Smooth muscle cell (in vitro differentiated cells): Measurements from ENCODE around the gene ANKRD44. TPM values are rescaled to one million over a fixed set of nuclear protein-coding genes. Genes with fewer than 3 reads are reported as not detected.

Experiments
- DNase-seq: peaks from one replicate; lab custom pipeline; 2025; ENCODE audit not compliant: unreplicated experiment; lab: John Stamatoyannopoulos, UW
- H2AFZ ChIP-seq: fragments of 200-600 bp; sonication (generic); 2 replicates; pipeline ENCODE4 v1.6.0; 2016; ENCODE audit warnings: antibody characterized with exemption, low read depth, mild to moderate bottlenecking
- H3F3A ChIP-seq: fragments of 200-600 bp; sonication (generic); 2 replicates; pipeline ENCODE4 v1.6.0; 2017; ENCODE audit warnings: antibody characterized with exemption, low read depth
- H3K27ac ChIP-seq: fragments of 200-600 bp; sonication (generic); 2 replicates; pipeline ENCODE4 v1.5.1; 2016; ENCODE audit warnings: low read depth, mild to moderate bottlenecking
- H3K27me3 ChIP-seq: fragments of 200-600 bp; sonication (generic); 2 replicates; pipeline ENCODE4 v1.6.1; 2016; ENCODE audit warnings: low read depth, mild to moderate bottlenecking
- H3K36me3 ChIP-seq: fragments of 200-600 bp; sonication (generic); 2 replicates; pipeline ENCODE4 v1.5.1; 2016; ENCODE audit warnings: low read depth
- H3K4me1 ChIP-seq: fragments of 200-600 bp; sonication (generic); 2 replicates; pipeline ENCODE4 v1.5.1; 2016; ENCODE audit warnings: low read depth
- H3K4me2 ChIP-seq: fragments of 200-600 bp; sonication (generic); 2 replicates; pipeline ENCODE4 v1.6.0; 2016; ENCODE audit warnings: mild to moderate bottlenecking
- H3K4me3 ChIP-seq: fragments of 200-600 bp; sonication (generic); 2 replicates; pipeline ENCODE4 v1.5.1; 2016; ENCODE audit warnings: mild to moderate bottlenecking
- H3K79me2 ChIP-seq: fragments of 200-600 bp; sonication (generic); 2 replicates; pipeline ENCODE4 v1.6.0; 2016; ENCODE audit warnings: low read depth, mild to moderate bottlenecking
- H3K9ac ChIP-seq: fragments of 200-600 bp; sonication (generic); 2 replicates; pipeline ENCODE4 v1.6.0; 2016; ENCODE audit warnings: low read depth
- H3K9me3 ChIP-seq: fragments of 200-600 bp; sonication (generic); replicated peaks from 2 replicates; pipeline ENCODE4 v1.5.1; 2016; ENCODE audit warnings: low read depth
- H4K20me1 ChIP-seq: fragments of 200-600 bp; sonication (generic); 2 replicates; pipeline ENCODE4 v1.6.0; 2016; ENCODE audit warnings: low read depth
- WGBS: methylation state at CpG from one replicate; pipeline ENCODE4 v1.1.7; 2016; ENCODE audit warnings: low lambda C conversion rate; 5-methylcytosine and 5-hydroxymethylcytosine counted together
- polyA plus RNA-seq: library from polyadenylated mRNA; unstranded; fragments of >200 nt; fragmentation: Nextera tagmentation; extraction: Ambion mirVana; gene quantifications from 2 replicates; pipeline ENCODE4 v1.2.1, GENCODE V29; 2016
- total RNA-seq: library from RNA; depleted of rRNA; stranded (reverse); fragments of >200 nt; gene quantifications from 2 replicates; pipeline ENCODE4 v1.2.3, GENCODE V29; 2014
- TF ChIP-seq, protein P1 (sequence below): fragments of 200-600 bp; sonication (generic); IDR thresholded peaks from 2 replicates; pipeline ENCODE4 v1.5.1; 2017; ENCODE audit warnings: borderline replicate concordance, mild to moderate bottlenecking, antibody characterized with exemption; ENCODE audit not compliant: insufficient read depth, poor library complexity, severe bottlenecking

Gene ANKRD44
- total and polyA plus RNA-seq, 2 experiments from 2014 or later = 3.6 to 5.5 TPM

- no peaks in the 10 kb centered on the region for H3F3A ChIP-seq
- no peak overlapping the region for H2AFZ ChIP-seq
- H3K27ac ChIP-seq = no peak overlapping the region
- no peaks in the 10 kb centered on the region for H4K20me1 ChIP-seq
- H3K27me3 ChIP-seq = no peaks in the 10 kb centered on the region
- DNase-seq = no peak
- no peak overlapping the region for H3K9ac ChIP-seq
- no peaks in the 10 kb centered on the region for H3K9me3 ChIP-seq
- no peaks in the 10 kb centered on the region for H3K79me2 ChIP-seq
- TF ChIP-seq, protein P1, sequence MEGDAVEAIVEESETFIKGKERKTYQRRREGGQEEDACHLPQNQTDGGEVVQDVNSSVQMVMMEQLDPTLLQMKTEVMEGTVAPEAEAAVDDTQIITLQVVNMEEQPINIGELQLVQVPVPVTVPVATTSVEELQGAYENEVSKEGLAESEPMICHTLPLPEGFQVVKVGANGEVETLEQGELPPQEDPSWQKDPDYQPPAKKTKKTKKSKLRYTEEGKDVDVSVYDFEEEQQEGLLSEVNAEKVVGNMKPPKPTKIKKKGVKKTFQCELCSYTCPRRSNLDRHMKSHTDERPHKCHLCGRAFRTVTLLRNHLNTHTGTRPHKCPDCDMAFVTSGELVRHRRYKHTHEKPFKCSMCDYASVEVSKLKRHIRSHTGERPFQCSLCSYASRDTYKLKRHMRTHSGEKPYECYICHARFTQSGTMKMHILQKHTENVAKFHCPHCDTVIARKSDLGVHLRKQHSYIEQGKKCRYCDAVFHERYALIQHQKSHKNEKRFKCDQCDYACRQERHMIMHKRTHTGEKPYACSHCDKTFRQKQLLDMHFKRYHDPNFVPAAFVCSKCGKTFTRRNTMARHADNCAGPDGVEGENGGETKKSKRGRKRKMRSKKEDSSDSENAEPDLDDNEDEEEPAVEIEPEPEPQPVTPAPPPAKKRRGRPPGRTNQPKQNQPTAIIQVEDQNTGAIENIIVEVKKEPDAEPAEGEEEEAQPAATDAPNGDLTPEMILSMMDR = no peak
- no peaks in the 10 kb centered on the region for H3K36me3 ChIP-seq
- no peak overlapping the region for H3K4me3 ChIP-seq
- 86% methylated on average over 2 of the region's 2 CpGs for WGBS
- H3K4me1 ChIP-seq = no peaks in the 10 kb centered on the region
- no peak overlapping the region for H3K4me2 ChIP-seq
Observed at GRCh38 chr2:197239434-197239833, 71.1 kb downstream of the ANKRD44 start.

DNA sequence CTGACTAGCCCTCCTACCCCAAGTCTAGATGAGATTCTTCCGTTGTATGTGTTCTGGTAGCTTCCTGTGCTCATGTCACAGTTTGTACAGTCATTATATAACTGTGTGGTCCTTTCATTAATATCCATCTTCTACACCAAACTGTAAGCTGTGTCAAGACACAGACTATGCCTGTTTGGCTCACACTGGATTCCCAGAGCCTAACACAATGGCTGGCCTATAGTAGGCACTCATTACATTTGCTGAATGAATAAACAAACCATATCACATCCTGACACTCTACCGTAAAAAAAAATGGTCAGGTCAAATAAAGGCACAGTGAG is 72.6 kb downstream of the ANKRD44 start:
- Histone ChIP-seq H4K20me1 (no peaks in the 10 kb centered on the region), H3K4me2 (no peak overlapping the region), H3K36me3 (no peaks in the 10 kb centered on the region), H3K27ac (no peak overlapping the region), H3F3A (no peaks in the 10 kb centered on the region), H3K4me1 (no peaks in the 10 kb centered on the region), H3K9ac (no peak overlapping the region), H3K79me2 (no peaks in the 10 kb centered on the region), H3K4me3 (no peak overlapping the region), H3K9me3 (no peaks in the 10 kb centered on the region), H3K27me3 (no peaks in the 10 kb centered on the region), H2AFZ (no peak overlapping the region)
- DNase-seq = no peak
- TF ChIP-seq, protein P1 = no peak
- 96% methylated on average over 2 of the region's 2 CpGs for WGBS

GRCh38 chr2:197237291-197238042 is 73.1 kb downstream of the ANKRD44 start:
- Histone ChIP-seq H3K9ac (no peak overlapping the region), H3K4me3 (no peak overlapping the region), H3K79me2 (no peaks in the 10 kb centered on the region), H3F3A (no peaks in the 10 kb centered on the region), H3K36me3 (no peaks in the 10 kb centered on the region), H3K9me3 (no peaks in the 10 kb centered on the region), H4K20me1 (no peaks in the 10 kb centered on the region), H3K4me2 (no peak overlapping the region), H3K4me1 (no peaks in the 10 kb centered on the region), H3K27ac (no peak overlapping the region), H3K27me3 (no peaks in the 10 kb centered on the region), H2AFZ (no peak overlapping the region)
- TF ChIP-seq, protein P1 = no peak
- no peak for DNase-seq
- 92% methylated on average over 8 of the region's 8 CpGs for WGBS

DNA sequence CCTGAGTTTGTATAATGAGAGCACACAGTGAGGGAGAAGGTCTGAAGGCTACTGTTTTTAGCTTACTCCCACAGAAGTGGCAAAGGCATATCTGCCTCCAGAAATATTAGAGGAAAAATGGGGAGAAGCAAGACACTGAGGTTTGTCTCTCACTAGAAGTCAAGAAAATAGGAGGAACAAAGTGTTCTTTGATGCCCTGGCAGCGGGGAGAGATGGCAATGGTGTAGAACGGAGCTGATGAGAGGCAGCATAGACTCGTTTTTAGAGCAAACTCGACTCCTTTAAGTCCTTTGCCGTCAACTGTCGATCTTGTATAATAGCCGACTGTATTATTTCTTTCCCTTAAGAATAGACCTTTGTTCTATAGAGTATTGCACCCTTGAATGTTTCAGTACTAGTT is 73.8 kb downstream of the ANKRD44 start:
- no peak overlapping the region for H2AFZ ChIP-seq
- DNase-seq = no peak
- H3K9me3 ChIP-seq = no peaks in the 10 kb centered on the region
- H3K9ac ChIP-seq = no peak overlapping the region
- TF ChIP-seq, protein P1 = no peak
- H3K27me3 ChIP-seq = no peaks in the 10 kb centered on the region
- no peak overlapping the region for H3K4me2 ChIP-seq
- H3K4me3 ChIP-seq = no peak overlapping the region
- no peaks in the 10 kb centered on the region for H3K79me2 ChIP-seq
- no peak overlapping the region for H3K27ac ChIP-seq
- 88% methylated on average over 7 of the region's 7 CpGs for WGBS
- no peaks in the 10 kb centered on the region for H4K20me1 ChIP-seq
- H3K4me1 ChIP-seq = no peaks in the 10 kb centered on the region
- no peaks in the 10 kb centered on the region for H3F3A ChIP-seq
- H3K36me3 ChIP-seq = no peaks in the 10 kb centered on the region
